Right renal pelvis (tissue), 4 donors: ENCODE data around the gene SERF1A. TPM values are rescaled to one million over a fixed set of nuclear protein-coding genes. Genes with fewer than 3 reads are reported as not detected.
"Not testable (repeated sequence)": the region's sequence is repeated elsewhere in the genome, so short reads cannot be mapped to it uniquely, and the experiment has no call there.

Experiments used
- DNase-seq, 4 donors: peaks; one replicate each; pipeline ENCODE4 v3.0.0-alpha.2; 2013; ENCODE audit warnings: low read depth in 4 of 4, low spot score in 3 of 4, missing footprints in 1 of 4
- polyA plus RNA-seq, 4 donors: library from polyadenylated mRNA; unstranded; fragments of 120-200 nt; gene quantifications; one replicate each; pipeline ENCODE4 v1.2.1, GENCODE V29; 2013; ENCODE audit not compliant: insufficient read length in 4 of 4

Gene SERF1A
- polyA plus RNA-seq, result 10 to 100 TPM; 12.1 to 16.8 (median 13.8) TPM

- not testable (repeated sequence) for DNase-seq
Measured at GRCh38 chr5:70900533-70901271, at the start of gene SERF1A. Gene SERF1A, plus strand, starts transcription at chr5:70900669. Its CDS starts 201 bp downstream, at chr5:70900870.

GRCh38 chr5:70866778-70867177, 33.7 kb upstream of the SERF1A start:
- not testable (repeated sequence) for DNase-seq

- DNase-seq, result not testable (repeated sequence)
Measured at GRCh38 chr5:70870626-70871025, 29.8 kb upstream of the SERF1A start.

- not testable (repeated sequence) for DNase-seq
Measured at GRCh38 chr5:70896076-70896475, 4.4 kb upstream of the SERF1A start.

- not testable (repeated sequence) for DNase-seq
Measured at GRCh38 chr5:70901272-70901571, 753 bp downstream of the SERF1A start.

- not testable (repeated sequence) for DNase-seq
Measured at GRCh38 chr5:70906624-70907023, 6.2 kb downstream of the SERF1A start.

GRCh38 chr5:70916829-70917228, 16.4 kb downstream of the SERF1A start:
- not testable (repeated sequence) for DNase-seq

GRCh38 chr5:70925211-70925562, 24.7 kb downstream of the SERF1A start:
- DNase-seq, result not testable (repeated sequence)

- not testable (repeated sequence) for DNase-seq
Measured at GRCh38 chr5:70931709-70932368, 31.4 kb downstream of the SERF1A start.

- DNase-seq, result not testable (repeated sequence)
Measured at GRCh38 chr5:70932560-70932959, 32.1 kb downstream of the SERF1A start.

- DNase-seq, result not testable (repeated sequence)
Measured at GRCh38 chr5:70953068-70953467, 52.6 kb downstream of the SERF1A start.

Other genes with a start within 250 kb of the SERF1A start
- gene SMN1, start 24.4 kb downstream of the SERF1A start, polyA plus RNA-seq, result 10 to 100 TPM; 46.5 to 68.7 (median 59.0) TPM
- gene NAIP, start 124.7 kb downstream of the SERF1A start, polyA plus RNA-seq, result 10 to 100 TPM; 13.9 to 21.5 (median 18.4) TPM
- 10 to 100 TPM; 17.7 to 25.5 (median 21.3) TPM for gene GTF2H2, start 167.0 kb downstream of the SERF1A start, polyA plus RNA-seq